ENCODE data around the gene MIPEP. TPM values are rescaled to one million over a fixed set of nuclear protein-coding genes. Genes with fewer than 3 reads are reported as not detected.

MIPEP gene
- total and polyA plus RNA-seq, 2 donors (not counting 1 experiment from before 2014, with no cell fraction given), result 90.0 to 92.5 TPM

DNA sequence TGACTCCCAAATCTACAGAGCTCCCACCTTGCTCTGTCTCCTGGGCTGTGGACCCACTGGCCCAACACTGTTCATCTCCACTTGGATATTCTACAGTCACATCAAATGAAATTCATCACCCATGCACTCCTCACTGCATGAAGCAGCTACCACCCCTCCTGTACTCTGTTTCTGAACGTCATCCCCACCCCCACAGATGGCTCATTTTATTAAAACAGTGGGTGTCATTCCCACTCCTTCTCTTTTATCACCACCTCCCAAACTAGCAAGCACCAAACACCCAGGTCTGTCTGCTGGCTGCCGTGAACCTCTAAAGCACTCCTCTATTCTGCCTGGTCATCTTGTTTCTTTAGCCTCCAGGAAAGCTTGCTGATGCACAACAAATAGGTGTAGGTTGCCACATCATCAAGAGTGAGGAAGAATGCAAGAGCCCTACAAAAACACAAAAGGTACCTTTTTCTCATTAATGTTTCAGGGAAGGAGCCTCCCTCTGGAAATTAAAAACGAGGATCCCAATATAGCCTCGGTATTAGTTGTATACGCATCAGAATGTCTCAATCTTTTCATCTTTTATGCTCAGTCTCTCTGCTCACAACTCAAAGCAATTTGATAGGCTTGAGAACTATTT lies 91.8 kb downstream of the MIPEP start:
- H3K4me3 ChIP-seq (replicated peaks in 1 of 4; ENCODE audit: control extremely low read depth in 1 of 4, insufficient read depth in 1 of 4, low read depth in 3 of 4, low read length in 4 of 4), result no peak overlapping the region
- no peaks in the 10 kb centered on the region for H4K20me1 ChIP-seq (ENCODE audit: control insufficient read depth, extremely low read depth, insufficient read depth, low read length)
- H2AFZ ChIP-seq (ENCODE audit: low read length), result no peak overlapping the region
- peaks cover 26% of the 10 kb centered on the region for H3K4me1 ChIP-seq (ENCODE audit: control insufficient read depth, extremely low read depth, insufficient read depth, low read length)
- H3K9ac ChIP-seq (ENCODE audit: insufficient read depth, low read length), result no peak overlapping the region
- no peak overlapping the region for H3K27ac ChIP-seq (ENCODE audit: insufficient read depth, low read length)
- H3K36me3 ChIP-seq (ENCODE audit: control insufficient read depth, insufficient read depth, low read length), result peaks cover 1% of the 10 kb centered on the region
- H3K79me2 ChIP-seq (ENCODE audit: control insufficient read depth, insufficient read depth, low read length), result no peaks in the 10 kb centered on the region
- H3K9me3 ChIP-seq (ENCODE audit: control insufficient read depth, insufficient read depth, low read depth, low read length), result no peaks in the 10 kb centered on the region
- no peak for DNase-seq (ENCODE audit: low read depth in 2 of 2)
- no peak overlapping the region for H3K4me2 ChIP-seq (ENCODE audit: extremely low read depth, insufficient read depth, low read length)
- TF ChIP-seq EZH2 (IDR thresholded peaks at IDR 0.05; ENCODE audit: low read length, missing control alignments), result no peak
- TF ChIP-seq, protein P1, sequence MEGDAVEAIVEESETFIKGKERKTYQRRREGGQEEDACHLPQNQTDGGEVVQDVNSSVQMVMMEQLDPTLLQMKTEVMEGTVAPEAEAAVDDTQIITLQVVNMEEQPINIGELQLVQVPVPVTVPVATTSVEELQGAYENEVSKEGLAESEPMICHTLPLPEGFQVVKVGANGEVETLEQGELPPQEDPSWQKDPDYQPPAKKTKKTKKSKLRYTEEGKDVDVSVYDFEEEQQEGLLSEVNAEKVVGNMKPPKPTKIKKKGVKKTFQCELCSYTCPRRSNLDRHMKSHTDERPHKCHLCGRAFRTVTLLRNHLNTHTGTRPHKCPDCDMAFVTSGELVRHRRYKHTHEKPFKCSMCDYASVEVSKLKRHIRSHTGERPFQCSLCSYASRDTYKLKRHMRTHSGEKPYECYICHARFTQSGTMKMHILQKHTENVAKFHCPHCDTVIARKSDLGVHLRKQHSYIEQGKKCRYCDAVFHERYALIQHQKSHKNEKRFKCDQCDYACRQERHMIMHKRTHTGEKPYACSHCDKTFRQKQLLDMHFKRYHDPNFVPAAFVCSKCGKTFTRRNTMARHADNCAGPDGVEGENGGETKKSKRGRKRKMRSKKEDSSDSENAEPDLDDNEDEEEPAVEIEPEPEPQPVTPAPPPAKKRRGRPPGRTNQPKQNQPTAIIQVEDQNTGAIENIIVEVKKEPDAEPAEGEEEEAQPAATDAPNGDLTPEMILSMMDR (conservative IDR thresholded peaks at IDR 0.05 in 1 of 2, IDR thresholded peaks at IDR 0.05 in 1 of 2; ENCODE audit: low read depth in 1 of 2, low read length in 2 of 2), result no peak
- no peaks in the 10 kb centered on the region for H3K27me3 ChIP-seq (ENCODE audit: control insufficient read depth, insufficient read depth, low read length)

DNA sequence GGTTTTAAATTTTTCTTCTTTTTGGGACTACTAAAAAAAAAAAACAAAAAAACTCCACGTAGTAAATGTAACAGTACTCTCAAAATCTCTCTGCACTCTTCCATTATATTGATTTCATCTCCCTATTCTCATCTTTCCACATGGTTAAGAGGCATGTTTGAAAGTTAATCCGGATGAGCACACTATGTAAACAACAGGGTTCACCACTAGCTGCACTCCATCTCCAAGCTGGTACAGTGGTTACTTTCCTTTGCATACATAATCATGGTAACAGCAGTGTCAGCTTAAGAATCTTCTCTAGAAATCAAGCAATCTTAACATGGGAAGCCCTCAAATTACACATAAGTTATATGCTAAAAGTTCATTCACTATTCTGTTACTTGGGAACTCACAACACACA lies 92.6 kb downstream of the MIPEP start:
- Histone ChIP-seq H3K27ac (ENCODE audit: insufficient read depth, low read length) (peak overlapping the region; percentile 11), H3K4me3 (replicated peaks in 1 of 4; ENCODE audit: control extremely low read depth in 1 of 4, insufficient read depth in 1 of 4, low read depth in 3 of 4, low read length in 4 of 4) (no peak overlapping the region), H3K9me3 (ENCODE audit: control insufficient read depth, insufficient read depth, low read depth, low read length) (no peaks in the 10 kb centered on the region), H3K4me2 (ENCODE audit: extremely low read depth, insufficient read depth, low read length) (no peak overlapping the region), H3K4me1 (ENCODE audit: control insufficient read depth, extremely low read depth, insufficient read depth, low read length) (peaks cover 27% of the 10 kb centered on the region), H3K9ac (ENCODE audit: insufficient read depth, low read length) (no peak overlapping the region), H3K79me2 (ENCODE audit: control insufficient read depth, insufficient read depth, low read length) (no peaks in the 10 kb centered on the region), H4K20me1 (ENCODE audit: control insufficient read depth, extremely low read depth, insufficient read depth, low read length) (no peaks in the 10 kb centered on the region), H2AFZ (ENCODE audit: low read length) (no peak overlapping the region), H3K36me3 (ENCODE audit: control insufficient read depth, insufficient read depth, low read length) (peaks cover 1% of the 10 kb centered on the region), H3K27me3 (ENCODE audit: control insufficient read depth, insufficient read depth, low read length) (no peaks in the 10 kb centered on the region)
- TF ChIP-seq, protein P1 (conservative IDR thresholded peaks at IDR 0.05 in 1 of 2, IDR thresholded peaks at IDR 0.05 in 1 of 2; ENCODE audit: low read depth in 1 of 2, low read length in 2 of 2), result no peak
- DNase-seq (ENCODE audit: low read depth in 2 of 2), result peak; percentile 14 to 32

DNA sequence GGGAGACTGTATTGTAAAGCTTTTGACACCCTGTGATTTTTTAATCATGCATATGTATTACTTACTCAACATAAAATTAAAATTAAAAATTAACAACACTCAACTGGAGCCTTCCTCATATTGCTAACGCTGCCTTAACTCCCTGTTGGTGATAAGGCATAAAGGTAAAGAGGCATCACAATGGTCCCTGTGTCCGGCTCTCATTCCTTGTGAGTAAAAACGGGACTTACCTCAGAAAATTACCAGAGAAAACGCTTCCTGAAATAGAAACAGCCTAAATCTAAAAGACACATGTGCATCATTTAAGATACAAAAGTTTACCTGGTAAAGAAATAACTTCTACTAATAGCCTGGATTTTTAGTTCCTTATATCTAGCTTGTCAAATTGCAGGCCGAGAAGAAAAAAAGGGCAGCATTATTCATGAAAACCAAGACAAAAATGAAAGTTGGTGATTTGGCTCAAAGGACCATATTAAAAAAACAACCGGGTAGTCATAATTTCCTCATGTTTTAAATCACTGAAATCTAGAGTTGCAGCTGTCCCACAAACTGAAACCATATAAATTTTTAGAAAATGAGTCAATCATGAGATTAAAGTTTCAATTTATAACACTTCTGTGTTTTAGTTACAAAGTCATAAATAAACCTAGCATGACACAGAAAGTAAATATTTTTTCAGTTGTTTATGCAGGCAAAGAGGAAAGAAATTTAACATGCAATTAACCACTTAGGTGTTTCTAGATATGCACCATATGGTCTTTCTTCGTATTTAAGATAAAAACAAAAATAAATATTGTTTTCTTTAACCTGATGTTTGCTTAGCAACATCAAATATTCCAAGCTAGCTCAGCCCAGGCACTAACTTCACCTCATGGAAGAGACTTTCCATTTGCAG lies 94.7 kb downstream of the MIPEP start:
- Histone ChIP-seq H3K9ac (ENCODE audit: insufficient read depth, low read length) (peak overlapping the region; percentile 28), H3K9me3 (ENCODE audit: control insufficient read depth, insufficient read depth, low read depth, low read length) (no peaks in the 10 kb centered on the region), H3K4me1 (ENCODE audit: control insufficient read depth, extremely low read depth, insufficient read depth, low read length) (peaks cover 42% of the 10 kb centered on the region), H3K36me3 (ENCODE audit: control insufficient read depth, insufficient read depth, low read length) (peaks cover 1% of the 10 kb centered on the region), H3K4me2 (ENCODE audit: extremely low read depth, insufficient read depth, low read length) (peak overlapping the region; percentile 54), H3K4me3 (replicated peaks in 1 of 4; ENCODE audit: control extremely low read depth in 1 of 4, insufficient read depth in 1 of 4, low read depth in 3 of 4, low read length in 4 of 4) (peak overlapping the region in 2 of 4 experiments; percentile 13 to 29), H2AFZ (ENCODE audit: low read length) (no peak overlapping the region), H3K79me2 (ENCODE audit: control insufficient read depth, insufficient read depth, low read length) (no peaks in the 10 kb centered on the region), H3K27me3 (ENCODE audit: control insufficient read depth, insufficient read depth, low read length) (no peaks in the 10 kb centered on the region), H3K27ac (ENCODE audit: insufficient read depth, low read length) (peak overlapping the region; percentile 93), H4K20me1 (ENCODE audit: control insufficient read depth, extremely low read depth, insufficient read depth, low read length) (no peaks in the 10 kb centered on the region)
- DNase-seq (ENCODE audit: low read depth in 2 of 2), result peak; percentile 70 to 96
- TF ChIP-seq EZH2 (IDR thresholded peaks at IDR 0.05; ENCODE audit: low read length, missing control alignments), result no peak
- TF ChIP-seq, protein P1 (conservative IDR thresholded peaks at IDR 0.05 in 1 of 2, IDR thresholded peaks at IDR 0.05 in 1 of 2; ENCODE audit: low read depth in 1 of 2, low read length in 2 of 2), result no peak
